DOHH2 (cell line): ENCODE measurements around the gene C2orf15.
"Not testable (repeated sequence)": the region's sequence is repeated elsewhere in the genome, so short reads cannot be mapped to it uniquely, and the experiment has no call there.

Source experiments
- H3F3A ChIP-seq: fragments of 200-600 bp; sonication (generic), shearing (Covaris generic); 2 replicates; pipeline ENCODE4 v1.6.0; 2016; ENCODE audit warnings: antibody characterized with exemption, mild to moderate bottlenecking; ENCODE audit not compliant: control insufficient read depth, insufficient read depth
- H3K27ac ChIP-seq: fragments of 200-600 bp; sonication (generic); 2 replicates; pipeline ENCODE4 v1.5.1; 2014; ENCODE audit warnings: low read depth, mild to moderate bottlenecking, low read length, moderate library complexity
- H3K27me3 ChIP-seq: fragments of 200-600 bp; sonication (generic); 2 replicates; pipeline ENCODE4 v1.6.1; 2014; ENCODE audit warnings: mild to moderate bottlenecking, low read length, mixed read lengths; ENCODE audit not compliant: control insufficient read depth
- H3K36me3 ChIP-seq: fragments of 200-600 bp; sonication (generic); 2 replicates; pipeline ENCODE4 v1.6.1; 2014; ENCODE audit warnings: mild to moderate bottlenecking, low read length, moderate library complexity, mixed read lengths; ENCODE audit not compliant: control insufficient read depth
- H3K4me1 ChIP-seq: fragments of 200-600 bp; sonication (generic); 2 replicates; pipeline ENCODE4 v1.6.1; 2014; ENCODE audit warnings: mild to moderate bottlenecking, low read length, mixed read lengths; ENCODE audit not compliant: control insufficient read depth
- H3K4me2 ChIP-seq: fragments of 200-600 bp; sonication (generic); 2 replicates; pipeline ENCODE4 v1.6.0; 2014; ENCODE audit warnings: mild to moderate bottlenecking, low read length, moderate library complexity
- H3K4me3 ChIP-seq: fragments of 200-600 bp; sonication (generic); 2 replicates; pipeline ENCODE4 v1.5.1; 2014; ENCODE audit warnings: mild to moderate bottlenecking, low read length, mixed read lengths
- H3K79me2 ChIP-seq: fragments of 200-600 bp; sonication (generic); 2 replicates; pipeline ENCODE4 v1.6.1; 2014; ENCODE audit warnings: mild to moderate bottlenecking, low read length, mixed read lengths; ENCODE audit not compliant: control insufficient read depth
- H3K9me2 ChIP-seq: fragments of 200-600 bp; sonication (generic); replicated peaks from 2 replicates; pipeline ENCODE4 v1.6.1; 2014; ENCODE audit warnings: mild to moderate bottlenecking, low read length, mixed read lengths; ENCODE audit not compliant: control insufficient read depth
- H3K9me3 ChIP-seq: fragments of 200-600 bp; sonication (generic); 2 replicates; pipeline ENCODE4 v1.6.1; 2014; ENCODE audit warnings: antibody characterized with exemption, low read length, mixed read lengths; ENCODE audit not compliant: control insufficient read depth, insufficient read depth
- H4K20me1 ChIP-seq: fragments of 200-600 bp; sonication (generic); 2 replicates; pipeline ENCODE4 v1.6.0; 2014; ENCODE audit warnings: low read depth, mild to moderate bottlenecking, antibody characterized with exemption, low read length, moderate library complexity; ENCODE audit not compliant: control insufficient read depth, insufficient read depth
- EZH2phosphoT487 ChIP-seq: fragments of 200-600 bp; sonication (generic); IDR thresholded peaks from 2 replicates; pipeline ENCODE4 v1.6.1; 2017; ENCODE audit warnings: borderline replicate concordance, mild to moderate bottlenecking, antibody characterized with exemption, low read length, moderate library complexity, mixed read lengths
- TF ChIP-seq, protein P1 (sequence below): fragments of 200-600 bp; sonication (generic); IDR thresholded peaks from one replicate; pipeline ENCODE4 v1.5.1; 2014; ENCODE audit warnings: antibody characterized with exemption, mild to moderate bottlenecking, low read depth, low read length; ENCODE audit not compliant: poor library complexity, severe bottlenecking

C2orf15 gene

DNA sequence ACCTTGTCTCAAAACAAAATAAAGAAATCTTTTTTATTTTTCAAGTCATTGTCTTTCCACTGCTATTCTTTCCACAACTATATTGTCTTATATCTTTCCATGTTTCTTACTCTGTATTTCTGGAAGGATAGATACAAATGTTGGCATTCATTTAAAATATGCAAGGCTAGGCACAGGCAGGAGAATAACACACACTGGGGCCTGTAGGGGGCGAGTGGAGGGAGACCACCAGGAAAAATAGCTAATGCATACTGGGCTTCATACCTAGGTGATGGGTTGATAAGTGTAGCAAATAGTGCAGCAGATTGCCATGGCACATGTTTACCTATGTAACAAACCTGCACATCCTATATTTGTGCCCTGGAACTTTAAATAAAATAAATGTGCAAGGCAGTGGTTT, 49.0 kb downstream of the C2orf15 start:
- Histone ChIP-seq H3K9me3 (no peaks in the 10 kb centered on the region), H3K4me3 (no peak overlapping the region), H3F3A (no peaks in the 10 kb centered on the region), H4K20me1 (no peaks in the 10 kb centered on the region), H3K36me3 (peaks cover 60% of the 10 kb centered on the region), H3K4me2 (no peak overlapping the region), H3K27ac (no peak overlapping the region), H3K27me3 (no peaks in the 10 kb centered on the region), H3K79me2 (peaks cover 44% of the 10 kb centered on the region), H3K9me2 (no peaks in the 10 kb centered on the region), H3K4me1 (no peaks in the 10 kb centered on the region)
- TF ChIP-seq, protein P1, sequence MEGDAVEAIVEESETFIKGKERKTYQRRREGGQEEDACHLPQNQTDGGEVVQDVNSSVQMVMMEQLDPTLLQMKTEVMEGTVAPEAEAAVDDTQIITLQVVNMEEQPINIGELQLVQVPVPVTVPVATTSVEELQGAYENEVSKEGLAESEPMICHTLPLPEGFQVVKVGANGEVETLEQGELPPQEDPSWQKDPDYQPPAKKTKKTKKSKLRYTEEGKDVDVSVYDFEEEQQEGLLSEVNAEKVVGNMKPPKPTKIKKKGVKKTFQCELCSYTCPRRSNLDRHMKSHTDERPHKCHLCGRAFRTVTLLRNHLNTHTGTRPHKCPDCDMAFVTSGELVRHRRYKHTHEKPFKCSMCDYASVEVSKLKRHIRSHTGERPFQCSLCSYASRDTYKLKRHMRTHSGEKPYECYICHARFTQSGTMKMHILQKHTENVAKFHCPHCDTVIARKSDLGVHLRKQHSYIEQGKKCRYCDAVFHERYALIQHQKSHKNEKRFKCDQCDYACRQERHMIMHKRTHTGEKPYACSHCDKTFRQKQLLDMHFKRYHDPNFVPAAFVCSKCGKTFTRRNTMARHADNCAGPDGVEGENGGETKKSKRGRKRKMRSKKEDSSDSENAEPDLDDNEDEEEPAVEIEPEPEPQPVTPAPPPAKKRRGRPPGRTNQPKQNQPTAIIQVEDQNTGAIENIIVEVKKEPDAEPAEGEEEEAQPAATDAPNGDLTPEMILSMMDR: no peak
- no peak for TF ChIP-seq EZH2phosphoT487

DNA sequence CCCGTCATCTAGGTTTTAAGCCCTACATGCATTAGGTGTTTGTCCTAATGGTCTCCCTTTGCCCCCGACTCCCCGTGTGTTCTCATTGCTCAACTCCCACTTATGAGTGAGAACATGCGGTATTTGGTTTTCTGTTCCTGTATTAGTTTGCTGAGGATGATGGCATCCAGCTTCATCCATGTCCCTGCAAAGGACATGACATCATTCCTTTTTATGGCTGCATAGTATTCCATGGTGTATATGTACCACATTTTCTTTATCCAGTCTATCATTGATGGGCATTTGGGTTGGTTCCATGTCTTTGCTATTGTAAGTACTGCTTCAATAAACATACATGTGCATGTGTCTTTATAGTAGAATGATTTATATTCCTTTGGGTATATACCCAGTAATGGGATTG, 50.9 kb downstream of the C2orf15 start:
- not testable (repeated sequence) for H3F3A ChIP-seq, H3K27me3 ChIP-seq, H3K9me3 ChIP-seq, H3K4me1 ChIP-seq, H4K20me1 ChIP-seq, H3K27ac ChIP-seq, H3K9me2 ChIP-seq, H3K4me2 ChIP-seq, H3K4me3 ChIP-seq
- Histone ChIP-seq H3K36me3 (peaks cover 71% of the 10 kb centered on the region), H3K79me2 (peaks cover 25% of the 10 kb centered on the region)

DNA sequence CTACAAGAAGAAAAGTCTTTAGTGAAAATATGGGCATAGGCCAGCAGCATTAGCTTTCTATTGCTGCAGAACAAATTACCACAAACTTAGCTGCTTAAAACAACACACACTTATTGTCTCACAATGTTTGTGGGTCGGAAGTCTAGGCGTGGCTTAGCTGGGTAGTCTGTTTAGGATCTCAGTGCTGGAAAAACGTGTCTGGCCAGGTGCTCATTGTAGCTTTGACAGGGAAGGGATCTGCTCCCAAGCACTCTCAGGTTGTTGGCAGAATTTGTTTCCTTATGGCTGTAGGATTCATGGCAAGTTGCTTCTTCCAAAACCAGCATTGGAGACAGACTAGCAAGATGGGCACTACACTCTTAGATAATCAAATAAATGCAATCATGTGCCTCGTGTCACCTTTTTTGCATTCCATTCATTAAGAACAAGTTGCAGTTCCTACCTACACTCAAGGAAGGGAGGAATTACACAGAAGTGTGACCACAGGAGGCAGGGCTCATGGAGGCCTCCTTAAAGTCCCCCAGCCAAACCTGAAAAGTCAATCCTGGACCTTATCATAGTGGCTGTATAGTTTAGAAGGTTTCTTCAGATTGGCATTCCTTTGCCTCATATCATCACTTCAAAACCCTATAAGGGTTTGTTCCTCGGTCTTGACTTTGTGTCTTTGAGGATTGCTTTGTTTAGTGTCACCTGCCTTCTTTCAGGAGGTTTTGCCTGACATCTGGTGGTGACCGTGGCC, 56.8 kb downstream of the C2orf15 start:
- no peaks in the 10 kb centered on the region for H3F3A ChIP-seq
- peaks cover 34% of the 10 kb centered on the region for H3K36me3 ChIP-seq
- H3K4me2 ChIP-seq: no peak overlapping the region
- no peaks in the 10 kb centered on the region for H3K27me3 ChIP-seq
- no peaks in the 10 kb centered on the region for H4K20me1 ChIP-seq
- H3K4me1 ChIP-seq: no peaks in the 10 kb centered on the region
- no peak overlapping the region for H3K27ac ChIP-seq
- H3K79me2 ChIP-seq: no peaks in the 10 kb centered on the region
- no peak overlapping the region for H3K4me3 ChIP-seq
- TF ChIP-seq, protein P1: no peak
- TF ChIP-seq EZH2phosphoT487: no peak
- H3K9me2 ChIP-seq: no peaks in the 10 kb centered on the region
- H3K9me3 ChIP-seq: no peaks in the 10 kb centered on the region

DNA sequence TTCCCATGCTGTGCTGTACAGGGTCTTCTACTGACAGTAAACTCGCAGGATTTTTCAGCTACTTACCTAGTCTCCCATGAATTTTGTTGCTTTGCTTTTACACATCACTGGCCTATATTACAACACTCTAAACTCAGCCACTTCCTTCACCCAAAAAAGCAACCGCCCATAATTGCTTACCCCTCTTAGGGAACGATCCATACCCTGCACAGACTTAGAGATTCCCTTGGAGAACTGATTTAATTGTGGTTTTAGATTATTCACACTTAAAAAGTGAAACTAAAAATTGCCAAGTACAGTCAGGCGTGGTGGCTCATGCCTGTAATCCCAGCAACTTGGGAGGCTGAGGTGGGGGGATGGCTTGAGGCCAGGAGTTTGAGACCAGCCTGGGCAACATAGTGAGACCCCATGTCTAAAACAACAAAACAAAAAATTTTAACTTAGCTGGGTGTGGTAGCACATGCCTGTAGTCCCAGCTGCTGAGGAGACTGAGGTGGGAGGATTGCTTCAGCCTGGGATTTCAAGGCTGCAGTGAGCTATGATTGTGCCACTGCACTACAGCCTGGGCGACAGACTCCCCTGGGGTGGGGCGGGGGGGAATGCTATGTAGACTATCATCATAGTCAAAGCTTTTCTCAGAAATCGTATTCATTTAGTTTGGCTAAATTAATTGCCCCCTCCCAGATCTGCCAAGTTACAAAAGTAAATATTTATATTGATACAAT, 58.7 kb downstream of the C2orf15 start:
- no peaks in the 10 kb centered on the region for H3K79me2 ChIP-seq
- H3K27me3 ChIP-seq: no peaks in the 10 kb centered on the region
- H3K4me2 ChIP-seq: no peak overlapping the region
- no peaks in the 10 kb centered on the region for H3K4me1 ChIP-seq
- no peak overlapping the region for H3K27ac ChIP-seq
- no peak overlapping the region for H3K4me3 ChIP-seq
- no peak for TF ChIP-seq EZH2phosphoT487
- TF ChIP-seq, protein P1: no peak
- H4K20me1 ChIP-seq: no peaks in the 10 kb centered on the region
- no peaks in the 10 kb centered on the region for H3F3A ChIP-seq
- peaks cover 28% of the 10 kb centered on the region for H3K36me3 ChIP-seq
- no peaks in the 10 kb centered on the region for H3K9me2 ChIP-seq
- H3K9me3 ChIP-seq: no peaks in the 10 kb centered on the region
